CD1c-positive myeloid dendritic cell (primary cell): ENCODE measurements around the gene PTCH1.
A peak's percentile ranks its signal among the peaks of the same experiment; 100 is the strongest.

Experiments
- DNase-seq: peaks from one replicate; pipeline ENCODE4 v3.0.0-alpha.2; 2016; ENCODE audit errors: extremely low spot score

The PTCH1 gene

DNA sequence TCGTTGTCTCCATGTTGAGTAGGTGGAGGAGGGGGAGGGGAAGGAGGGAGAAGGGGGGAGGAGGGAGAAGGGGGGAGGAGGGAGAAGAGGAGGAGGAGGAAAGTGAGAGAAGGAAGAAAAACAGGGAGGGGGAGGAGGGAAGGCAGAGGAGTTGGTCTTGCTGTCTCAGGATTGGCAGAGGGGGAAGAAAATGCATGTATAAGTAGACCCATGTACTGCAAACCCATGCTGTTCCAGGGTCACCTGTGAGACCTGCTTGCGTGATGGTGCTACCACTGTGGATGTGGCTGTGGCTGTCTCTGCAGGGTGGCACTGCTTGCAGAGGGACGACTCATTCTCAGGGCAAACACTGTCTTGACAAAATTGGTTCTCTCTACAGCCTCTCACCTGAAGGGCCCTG is 76.3 kb downstream of the PTCH1 start:
- no peak for DNase-seq

DNA sequence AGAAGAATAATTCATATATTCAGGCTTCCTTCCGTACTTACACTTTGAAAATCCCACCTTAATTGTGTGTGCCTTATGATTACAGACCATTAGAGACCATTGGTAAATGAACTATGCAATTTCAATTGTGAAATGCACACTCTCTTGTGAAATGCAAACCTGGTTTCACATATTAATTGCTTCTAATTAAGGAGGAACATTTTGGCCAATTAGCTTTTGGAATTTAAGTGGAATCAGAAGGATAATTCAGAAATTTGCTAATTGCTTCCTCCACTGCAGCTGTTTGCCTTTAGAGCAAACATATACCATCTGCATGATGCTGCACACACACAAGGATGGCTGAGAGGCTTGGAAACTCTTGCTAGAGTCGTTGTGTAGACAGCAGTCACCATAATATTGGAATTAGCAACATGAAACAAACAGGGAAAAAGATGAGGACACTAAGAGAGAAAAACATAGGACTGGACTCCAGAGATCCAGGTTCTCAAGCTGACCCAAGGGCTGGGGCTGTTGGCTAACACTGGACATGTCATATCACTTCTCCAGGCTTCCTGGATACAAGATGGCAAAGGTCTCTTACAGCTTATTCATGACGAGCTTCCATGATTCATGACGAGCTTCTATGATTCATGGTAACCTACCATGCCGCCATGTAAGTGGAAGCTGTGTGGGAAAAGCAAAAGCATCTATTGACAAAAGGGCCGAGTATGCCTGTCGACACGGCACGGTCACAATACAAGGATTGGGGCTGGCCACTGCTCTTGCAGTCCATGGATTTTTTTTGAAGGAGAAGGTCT is 78.0 kb downstream of the PTCH1 start:
- DNase-seq: no peak

DNA sequence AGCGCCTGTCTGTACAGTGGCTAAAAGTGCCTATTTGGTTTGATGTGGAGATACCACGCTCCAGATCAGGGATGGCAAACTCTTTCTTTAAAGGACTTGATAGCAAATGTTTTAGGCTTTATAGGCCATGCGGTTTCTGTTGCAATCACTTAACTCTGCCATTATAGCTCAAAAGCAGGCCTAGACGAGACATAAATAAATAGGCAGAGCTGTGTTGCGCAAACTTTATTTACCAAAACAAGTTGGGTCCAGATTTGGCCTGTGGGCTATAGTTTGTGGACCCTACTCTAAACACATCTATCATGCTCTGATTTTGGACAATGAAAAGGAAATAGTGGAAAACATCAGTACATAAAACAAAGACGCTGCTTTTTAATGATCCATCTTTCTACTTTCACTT is 79.2 kb downstream of the PTCH1 start:
- DNase-seq: no peak

DNA sequence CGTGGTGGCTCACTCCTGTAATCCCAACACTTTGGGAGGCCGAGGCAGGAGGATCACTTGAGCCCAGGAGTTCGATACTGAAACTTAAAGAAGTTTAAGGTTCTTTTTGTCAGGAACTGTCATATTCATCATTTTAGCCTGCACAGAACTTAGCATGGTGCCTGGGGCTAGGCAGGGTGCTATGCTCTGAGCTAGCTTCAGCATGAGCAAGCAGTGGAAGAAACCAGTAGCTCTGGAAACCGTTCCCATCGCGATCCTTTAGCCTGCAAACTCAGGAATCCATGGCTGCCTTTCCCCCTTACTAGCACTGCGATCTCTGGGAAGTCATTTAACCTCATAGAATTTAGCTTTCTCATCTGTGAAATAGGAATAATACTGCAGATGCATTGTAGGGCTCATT is 80.4 kb downstream of the PTCH1 start:
- no peak for DNase-seq

DNA sequence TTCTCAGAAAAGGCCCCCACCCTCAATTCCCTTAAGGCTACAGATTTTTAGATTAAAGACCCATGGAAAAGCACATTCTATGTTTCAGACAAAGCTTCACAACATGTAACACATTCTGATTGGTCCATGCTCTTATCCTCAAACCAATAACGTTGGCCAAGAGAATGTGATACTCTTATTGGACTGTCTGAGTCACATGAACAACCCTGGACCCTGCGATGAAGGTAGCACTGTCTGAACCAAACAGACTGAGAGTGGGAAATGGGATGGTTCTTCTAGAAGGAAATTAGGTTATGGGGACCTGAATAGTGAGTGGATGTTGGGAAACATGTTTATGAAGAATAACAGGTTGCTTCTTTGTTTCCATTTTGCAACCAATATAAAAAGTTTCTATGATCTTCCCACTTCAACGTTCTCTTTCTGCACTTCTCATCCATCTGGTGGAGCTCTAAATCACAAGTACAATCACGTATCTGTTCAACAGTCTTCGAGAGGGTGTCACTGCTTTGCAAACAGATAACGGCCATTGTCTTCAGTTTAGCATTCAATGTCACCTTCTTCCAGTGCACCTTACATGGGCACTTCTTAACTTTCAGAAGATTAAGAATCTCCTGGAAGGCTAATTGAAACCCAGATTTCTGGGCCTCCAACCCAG is 81.6 kb downstream of the PTCH1 start:
- DNase-seq: no peak

DNA sequence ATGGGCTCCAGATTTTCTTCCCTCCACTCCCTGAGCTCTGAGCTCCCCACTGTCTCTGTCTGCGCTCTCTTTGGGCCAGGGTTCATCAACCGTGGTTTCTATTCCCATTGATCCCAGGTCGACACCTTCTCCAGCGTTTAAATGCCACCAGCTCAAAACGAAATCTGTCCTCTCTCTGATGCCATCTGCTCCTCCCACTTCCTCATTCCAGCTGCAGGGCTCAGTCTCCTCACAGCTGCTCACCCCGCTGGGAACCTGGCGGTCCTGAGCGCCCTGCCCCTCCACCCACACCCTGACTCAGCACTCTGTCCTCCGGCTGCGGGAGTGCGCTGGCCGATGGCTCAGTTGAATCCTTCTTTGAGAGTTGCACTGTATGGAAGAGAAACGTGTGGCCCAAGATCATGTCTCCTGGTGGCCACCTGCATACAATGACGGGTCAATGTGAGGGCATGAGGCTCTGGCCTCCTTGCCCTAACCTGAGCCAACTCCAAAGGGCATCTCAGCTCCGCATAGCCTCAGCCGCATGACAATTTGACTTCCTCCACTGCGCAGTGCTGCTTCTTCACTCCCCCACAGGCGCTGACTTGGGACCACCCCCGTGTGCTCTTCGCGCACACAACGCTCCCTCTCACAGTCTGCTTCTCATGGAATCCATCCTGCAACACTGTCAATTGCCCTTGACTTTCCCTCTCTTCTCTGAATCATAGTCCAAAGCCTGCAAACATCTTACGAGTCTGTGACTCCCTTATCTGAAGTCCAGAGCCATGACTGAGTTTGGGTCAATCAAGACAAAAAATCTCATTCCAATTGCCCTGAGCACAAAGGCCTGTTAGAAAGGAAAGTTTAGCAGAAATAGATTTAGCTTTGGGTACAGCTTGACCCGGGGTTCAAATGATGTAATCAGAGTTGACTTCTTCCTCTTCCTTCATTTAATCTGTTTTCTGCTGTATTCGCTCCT is 82.4 kb downstream of the PTCH1 start:
- peak; percentile 17 for DNase-seq

DNA sequence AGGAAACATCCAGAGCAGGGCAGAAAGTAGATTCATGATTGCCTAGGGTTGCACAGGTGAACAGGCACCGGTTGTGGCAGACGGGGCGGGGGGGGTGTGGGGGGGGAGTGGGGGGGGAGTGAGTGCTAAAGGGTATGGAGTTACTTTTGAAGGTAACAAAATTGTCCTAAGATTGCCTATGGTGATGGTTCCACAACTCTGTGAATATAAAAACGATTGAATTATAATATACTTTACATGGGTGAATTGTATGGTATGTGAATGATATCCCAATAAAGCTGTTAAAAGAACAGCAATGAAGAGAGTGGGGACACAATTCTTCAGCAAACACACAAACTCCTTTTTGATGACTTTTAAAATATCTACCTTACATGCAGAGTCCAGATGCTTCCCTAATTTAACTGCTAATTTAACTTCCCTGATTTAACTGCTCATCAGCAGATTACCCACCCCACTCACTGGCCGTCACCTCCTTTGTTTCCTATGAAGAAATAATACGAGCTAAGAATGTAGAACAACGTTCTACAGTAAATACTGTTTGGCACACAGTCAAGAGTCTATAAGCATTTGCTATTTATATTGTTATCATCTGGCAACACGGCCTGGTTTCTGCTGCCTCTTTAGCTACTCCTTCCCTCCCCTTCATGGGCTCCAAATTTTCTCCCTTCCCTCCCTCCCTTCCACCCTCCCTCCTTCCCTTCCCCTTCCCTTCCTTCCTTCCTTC is 83.5 kb downstream of the PTCH1 start:
- DNase-seq: peak; percentile 14

DNA sequence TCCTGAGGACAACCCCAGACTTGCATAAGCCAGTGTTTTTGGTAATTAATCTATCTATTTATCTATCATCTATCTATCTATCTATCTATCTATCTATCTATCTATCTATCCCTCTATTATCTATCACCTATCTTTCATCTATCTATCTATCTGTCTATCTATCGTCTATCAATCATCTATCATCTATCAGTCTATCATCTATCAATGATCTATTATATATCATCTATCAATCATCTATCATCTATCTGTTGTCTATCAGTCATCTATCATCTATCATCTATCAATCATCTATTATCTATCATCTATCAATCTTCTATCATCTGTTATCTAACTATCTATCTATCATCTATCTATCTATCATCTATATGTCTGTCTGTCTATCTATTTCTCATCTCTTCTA is 85.5 kb downstream of the PTCH1 start:
- DNase-seq: no peak

DNA sequence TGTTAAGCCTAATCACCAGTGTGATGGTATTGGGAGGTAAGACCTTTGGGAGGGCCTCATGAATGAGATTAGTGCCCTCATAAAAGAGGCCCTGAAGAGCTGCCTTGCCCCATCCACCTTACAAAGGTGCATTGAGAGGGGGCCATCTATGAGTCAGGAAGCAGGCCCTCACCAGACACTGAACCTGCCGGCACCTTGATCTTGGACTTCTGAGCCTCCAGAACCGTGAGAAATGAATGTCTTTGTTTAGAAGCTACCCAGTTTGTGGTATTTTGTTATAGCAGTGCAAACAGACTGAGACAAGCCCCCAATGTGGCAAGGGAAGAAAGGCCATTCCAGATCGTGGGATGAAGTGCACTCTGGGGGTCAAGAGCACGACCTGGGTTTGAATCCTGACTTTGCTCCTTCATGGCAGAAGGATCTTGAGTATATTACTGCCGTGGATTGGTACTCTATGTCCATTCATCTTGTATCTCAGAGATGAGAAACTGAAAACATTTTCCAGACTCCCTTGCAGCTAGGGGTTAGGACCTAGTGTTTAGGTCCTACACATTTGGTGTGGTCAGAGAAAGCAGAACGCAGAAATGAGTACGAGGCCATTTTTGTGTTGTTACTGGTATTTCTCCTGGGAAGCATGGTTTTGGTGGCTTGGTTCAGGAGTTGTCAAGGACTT is 86.7 kb downstream of the PTCH1 start:
- DNase-seq: no peak

DNA sequence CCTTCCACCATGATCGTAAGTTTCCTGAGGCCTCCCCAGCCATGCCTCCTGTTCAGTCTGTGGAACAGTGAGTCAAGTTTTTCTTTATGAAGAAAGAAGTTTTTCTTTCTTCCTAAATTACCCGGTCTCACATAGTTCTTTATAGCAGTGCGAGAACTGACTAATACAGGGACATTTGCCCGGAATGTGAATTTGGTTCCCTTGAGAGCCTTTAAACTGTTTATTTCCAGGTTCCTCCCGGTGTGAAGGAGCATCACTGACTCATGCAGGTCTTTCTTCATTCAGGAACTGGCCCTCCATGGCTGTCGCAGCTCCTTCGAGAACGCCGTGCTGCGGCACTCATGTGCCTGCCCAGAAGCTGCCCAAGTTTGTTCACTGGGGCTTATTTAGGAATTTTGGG is 87.7 kb downstream of the PTCH1 start:
- no peak for DNase-seq

DNA sequence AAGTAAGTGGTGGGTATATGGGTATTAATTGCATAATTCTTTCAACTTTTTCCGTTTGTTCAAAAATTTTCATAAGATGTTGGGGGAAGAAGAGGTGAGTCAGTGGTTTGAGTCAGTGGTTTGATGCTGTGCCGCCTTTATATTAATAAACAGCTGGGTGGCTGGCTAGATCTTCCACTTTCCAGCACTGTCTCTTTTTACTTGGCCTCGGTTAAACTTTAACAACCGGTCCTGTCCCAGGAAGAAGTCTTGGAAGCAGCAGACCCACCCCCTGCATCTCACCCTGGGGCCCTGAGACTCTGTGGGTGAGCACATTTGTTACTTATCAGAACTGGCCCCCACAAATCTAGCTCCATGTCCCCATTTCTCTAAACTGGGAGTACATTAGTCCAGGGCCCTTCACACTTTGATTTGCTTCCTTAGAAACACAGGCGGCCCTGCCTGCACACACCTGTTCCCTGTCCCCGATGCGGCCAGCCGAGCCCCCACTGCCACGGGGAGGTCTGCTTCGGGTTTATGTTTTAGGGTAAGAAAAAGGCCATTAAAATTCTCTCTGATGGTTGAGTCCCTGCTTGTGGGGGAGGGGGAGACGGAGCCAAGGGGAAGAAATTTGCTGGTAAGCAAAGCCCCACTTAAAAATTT is 90.7 kb downstream of the PTCH1 start:
- DNase-seq: no peak

DNA sequence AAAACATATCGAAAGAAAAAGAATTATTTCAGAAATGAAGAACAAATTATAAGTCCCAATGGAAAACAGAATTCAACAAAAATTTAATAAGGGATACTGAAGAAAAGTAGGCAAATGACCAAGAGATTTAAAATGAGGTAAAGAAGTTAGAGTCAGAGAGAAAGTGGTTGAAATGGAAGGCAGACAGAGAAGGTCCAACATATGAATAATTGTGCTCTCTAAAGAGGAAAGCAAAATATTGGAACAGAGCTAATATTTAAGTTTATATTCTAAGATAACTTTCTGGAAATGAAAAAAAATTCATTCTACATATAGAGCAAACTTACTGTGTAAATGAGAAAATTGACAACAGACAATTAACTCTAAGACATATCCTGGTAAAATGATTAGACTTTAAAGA is 94.1 kb downstream of the PTCH1 start:
- no peak for DNase-seq

DNA sequence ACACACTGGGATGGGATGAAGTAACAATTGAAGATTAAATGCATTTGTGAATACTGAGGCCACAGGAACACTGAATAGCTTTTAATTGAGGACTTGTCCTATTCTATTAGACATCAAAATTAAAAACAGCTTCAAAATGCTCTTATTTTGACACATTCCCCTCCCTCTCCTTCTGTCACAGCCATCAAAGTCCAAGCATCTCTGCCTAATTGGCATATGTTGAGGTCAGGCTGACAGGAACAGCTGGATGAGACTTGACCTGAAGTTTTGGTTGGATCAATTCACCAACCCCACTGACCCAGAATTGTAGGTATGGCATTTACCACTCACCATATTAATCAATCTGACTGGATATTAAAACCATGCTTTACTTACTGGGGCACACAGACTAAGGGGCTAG is 96.3 kb downstream of the PTCH1 start:
- no peak for DNase-seq

DNA sequence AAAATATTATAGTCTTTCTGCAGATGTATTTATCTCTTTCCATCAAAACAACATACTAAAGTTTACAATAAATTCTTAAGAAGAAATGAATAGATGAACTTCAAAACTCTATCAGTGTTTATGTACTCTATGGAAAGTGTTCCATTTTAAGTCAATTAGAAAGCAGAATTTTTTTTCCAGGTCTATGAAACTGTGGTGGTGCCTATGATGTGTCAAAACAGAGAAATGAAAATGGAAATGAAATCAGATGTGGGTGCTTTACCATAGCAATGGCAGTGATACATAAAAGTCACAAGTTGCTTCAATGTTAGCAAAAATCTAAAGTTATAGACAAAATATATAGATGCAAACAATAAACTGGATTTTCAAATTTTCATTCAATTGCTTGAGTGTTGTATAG is 97.3 kb downstream of the PTCH1 start:
- no peak for DNase-seq

DNA sequence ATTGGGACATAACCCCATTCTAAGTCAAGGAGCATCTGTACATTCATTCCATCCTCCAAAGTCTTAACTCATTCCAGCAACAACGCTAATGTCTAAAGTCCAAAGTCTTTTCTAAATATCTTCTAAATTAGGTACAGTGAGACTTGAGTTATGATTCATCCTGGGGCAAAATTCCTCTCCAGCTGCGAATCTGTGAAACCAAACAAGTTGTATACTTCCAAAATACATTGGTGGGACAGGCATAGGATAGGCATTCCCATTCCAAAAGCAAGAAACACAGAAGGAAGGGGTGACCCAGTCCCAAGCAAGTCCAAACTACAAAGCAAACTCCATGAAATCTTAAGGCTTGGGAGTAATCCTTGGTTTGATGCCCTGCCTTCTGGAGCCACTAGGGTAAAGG is 101.6 kb downstream of the PTCH1 start:
- no peak for DNase-seq

DNA sequence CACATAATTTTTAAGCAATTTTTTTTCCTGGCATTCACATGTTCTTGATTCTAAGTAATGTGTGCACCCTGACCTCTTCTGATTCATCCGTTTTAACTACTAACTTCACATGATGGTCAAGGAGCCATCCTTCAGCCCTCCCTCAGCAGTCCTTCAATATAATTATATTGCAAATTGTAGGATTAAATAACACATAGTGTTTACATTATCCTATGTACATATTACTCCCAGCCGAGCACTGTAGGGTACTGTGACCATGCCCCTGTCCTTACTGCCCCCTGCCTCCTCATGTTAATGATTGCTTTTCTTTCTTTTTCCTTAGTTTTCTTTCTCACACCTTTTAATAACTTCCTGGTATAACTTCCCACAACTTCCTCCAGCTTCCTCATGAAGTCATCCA is 103.0 kb downstream of the PTCH1 start:
- no peak for DNase-seq

DNA sequence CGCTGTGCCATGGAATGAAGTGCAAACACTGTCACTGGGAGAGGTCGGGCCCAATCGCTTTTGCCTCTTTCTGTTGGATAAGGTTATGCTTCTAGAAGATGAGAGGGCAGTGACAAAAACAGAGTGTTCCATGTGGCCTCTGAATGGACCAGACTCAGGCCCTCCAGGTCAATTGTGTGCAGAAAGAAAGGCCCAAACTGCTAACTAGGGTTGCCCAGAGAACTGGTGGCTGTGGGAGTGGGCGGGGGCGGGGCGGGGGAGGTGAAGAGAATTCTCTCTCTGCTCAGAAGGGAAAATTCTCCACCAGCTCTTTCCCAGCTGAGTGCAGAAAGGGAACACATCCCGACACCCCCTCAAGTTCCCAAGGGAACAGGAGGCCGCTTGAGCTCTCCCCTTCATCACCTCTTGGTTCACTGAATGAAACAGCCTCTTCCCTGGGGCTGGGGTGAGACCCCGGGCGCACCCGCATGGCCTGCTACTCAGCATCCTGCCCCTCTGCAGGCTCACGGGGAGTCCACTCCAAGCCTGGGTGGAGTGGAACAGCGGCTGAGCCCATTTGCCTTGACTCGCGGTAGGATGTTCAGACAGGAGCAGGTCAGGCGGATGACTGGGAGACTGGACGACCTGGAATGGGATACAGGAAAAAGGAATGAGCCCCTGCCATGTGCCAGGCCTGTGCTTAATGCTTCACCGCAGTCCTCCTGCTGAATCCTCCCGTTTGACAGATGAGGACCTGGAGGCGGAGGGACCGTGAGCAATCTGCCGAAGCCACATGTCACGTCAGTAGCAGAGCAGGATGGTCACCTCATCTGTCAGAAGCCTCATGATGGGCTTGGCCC is 105.5 kb downstream of the PTCH1 start:
- no peak for DNase-seq

DNA sequence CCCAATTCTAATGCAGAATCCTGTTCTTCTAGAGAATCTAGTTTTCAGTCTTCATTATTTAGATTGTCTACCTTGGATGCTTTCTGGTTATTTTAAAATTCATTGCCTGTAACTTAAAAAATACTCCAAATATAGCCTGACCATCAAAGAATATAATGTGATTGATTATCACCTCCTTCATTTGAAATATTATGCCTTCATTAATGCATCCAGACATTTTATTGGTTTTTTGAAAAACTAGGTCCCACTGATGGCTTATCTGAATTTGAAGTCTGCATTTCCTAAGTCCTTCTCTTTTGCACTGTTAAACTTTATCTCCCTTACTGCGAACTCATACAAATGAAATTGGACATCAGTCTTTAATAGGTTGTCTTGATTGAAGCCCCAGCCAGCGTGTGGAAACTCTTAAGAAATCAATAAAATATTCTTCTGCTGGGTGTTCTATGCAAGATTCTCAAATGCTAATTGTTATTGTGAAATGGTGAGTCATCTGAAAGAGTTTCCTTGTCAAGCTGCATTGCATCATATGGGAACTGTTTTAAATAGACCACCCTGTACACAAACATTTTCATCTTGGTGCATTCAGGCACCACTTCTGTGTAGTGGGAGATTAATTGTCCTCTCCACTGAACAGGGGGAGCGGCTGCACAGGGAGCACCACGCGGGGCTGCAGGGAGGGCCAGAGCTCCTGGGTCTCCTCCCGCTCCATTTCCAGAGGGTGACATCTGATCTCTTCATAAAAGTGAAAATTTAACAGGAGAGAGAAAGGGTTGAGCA is 106.9 kb downstream of the PTCH1 start:
- DNase-seq: peak; percentile 11

DNA sequence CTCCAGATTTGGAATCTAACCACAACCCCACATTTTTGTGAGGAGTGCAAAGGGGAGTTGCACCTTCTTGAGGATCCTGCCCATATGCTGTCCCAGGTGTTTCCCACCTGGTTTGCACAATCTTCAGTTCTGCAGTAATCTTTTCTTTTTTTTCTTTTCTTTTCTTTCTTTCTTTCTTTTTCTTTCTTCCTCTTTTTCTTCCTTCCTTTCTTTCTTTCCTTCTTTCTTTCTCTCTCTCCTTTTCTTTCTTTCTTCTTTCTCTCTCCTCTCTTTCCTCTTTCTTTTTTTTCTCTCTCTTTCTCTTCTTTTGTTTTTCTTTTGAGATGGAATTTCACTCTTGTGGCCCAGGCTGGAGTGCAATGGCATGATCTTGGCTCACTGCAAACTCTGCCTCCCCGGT is 109.2 kb downstream of the PTCH1 start:
- DNase-seq: no peak
